HepG2 (cell line): ENCODE data around the gene LDLRAD3. TPM values are rescaled to one million over a fixed set of nuclear protein-coding genes. Genes with fewer than 3 reads are reported as not detected.

Experiments used
- ATAC-seq: fragments of 200-7000 bp; cut with Tn5 transposase; 3 replicates; pipeline ENCODE4 v1.9.1; 2020; ENCODE audit warnings: mild to moderate bottlenecking, moderate library complexity
- BruUV-seq: library from RNA; stranded (reverse); fragments of 400-500 nt; replicated peaks from 2 replicates; lab custom pipeline; 2021; lab: Mats Ljungman, UMichigan
- CTCF ChIA-PET: fragments of 300-600 bp; formaldehyde crosslinking; extraction: SDS; loops from one replicate; lab custom pipeline; 2021; ENCODE audit warnings: low total read pairs, inconsistent platforms, low intra/inter-chr PET ratio; lab: Yijun Ruan, JAX
- POLR2A ChIA-PET: fragments of 350-600 bp; sonication (Branson Sonifier 250); formaldehyde crosslinking; loops from one replicate; lab custom pipeline; 2020; ENCODE audit warnings: antibody characterized with exemption, inconsistent platforms; lab: Yijun Ruan, JAX
- DNase-seq: peaks from one replicate; pipeline ENCODE4 v3.0.0-alpha.2; 2015; ENCODE audit warnings: low spot score
- FAIRE-seq: peaks from 3 replicates; lab custom pipeline; 2011; peaks lifted over from hg19 to GRCh38; lab: Jason Lieb, UNC
- H2AFZ ChIP-seq: one replicate; pipeline ENCODE4 v1.6.1; 2011; ENCODE audit warnings: low read length, inconsistent platforms
- H3K27ac ChIP-seq: fragments of 300-600 bp; 3 replicates; pipeline ENCODE4 v1.8.0; 2011; ENCODE audit warnings: mixed run types, mild to moderate bottlenecking, mixed read lengths, low read length, inconsistent platforms; ENCODE audit not compliant: insufficient read depth; ENCODE audit errors: extremely low read length
- H3K27me3 ChIP-seq, 2 experiments: fragments of 200-600 bp in 1 of 2; 2 replicates in 1 of 2; 3 replicates in 1 of 2; pipeline versions ENCODE4 v1.6.0 to v1.8.0; 2011; ENCODE audit warnings: low read length in 2 of 2, mild to moderate bottlenecking in 2 of 2, moderate library complexity in 2 of 2, inconsistent platforms in 1 of 2; ENCODE audit not compliant: insufficient read depth in 2 of 2, control insufficient read depth in 1 of 2
- H3K36me3 ChIP-seq, 2 experiments: fragments of 200-600 bp in 1 of 2; replicated peaks in 1 of 2; 2 replicates in 1 of 2; 3 replicates in 1 of 2; pipeline versions ENCODE4 v1.5.1 to v1.8.0; 2011; ENCODE audit warnings: low read length in 2 of 2, inconsistent platforms in 1 of 2; ENCODE audit not compliant: insufficient read depth in 2 of 2, control insufficient read depth in 1 of 2
- H3K4me1 ChIP-seq: 2 replicates; pipeline ENCODE4 v1.5.1; 2012; ENCODE audit warnings: low read length, inconsistent platforms; ENCODE audit not compliant: insufficient read depth
- H3K4me2 ChIP-seq: 2 replicates; pipeline ENCODE4 v1.6.0; 2011; ENCODE audit warnings: low read depth, low read length, inconsistent platforms
- H3K4me3 ChIP-seq, 3 experiments: fragments of 200-600 bp in 1 of 3; sonication (generic), shearing (Covaris generic) in 1 of 3; replicated peaks in 1 of 3; 2 replicates each; pipeline ENCODE4 v1.5.1; 2011 to 2016; ENCODE audit warnings: low read length in 3 of 3, inconsistent platforms in 2 of 3, low read depth in 2 of 3, mild to moderate bottlenecking in 2 of 3, control low read depth in 1 of 3, mixed read lengths in 1 of 3; ENCODE audit not compliant: insufficient read depth in 1 of 3
- H3K79me2 ChIP-seq: one replicate; pipeline ENCODE4 v1.6.1; 2011; ENCODE audit warnings: low read length, inconsistent platforms; ENCODE audit not compliant: insufficient read depth
- H3K9ac ChIP-seq: 2 replicates; pipeline ENCODE4 v1.6.0; 2011; ENCODE audit warnings: mild to moderate bottlenecking, low read depth, low read length, inconsistent platforms; ENCODE audit not compliant: insufficient read depth
- H3K9me3 ChIP-seq: 2 replicates; pipeline ENCODE4 v1.5.1; 2012; ENCODE audit warnings: mild to moderate bottlenecking, low read length
- H4K20me1 ChIP-seq: 2 replicates; pipeline ENCODE4 v1.6.0; 2011; ENCODE audit warnings: inconsistent platforms, mild to moderate bottlenecking, low read length, moderate library complexity; ENCODE audit not compliant: insufficient read depth
- CCDC6 ChIP-seq: sonication (generic); formaldehyde crosslinking; IDR thresholded peaks from 2 replicates; pipeline ENCODE4 v1.8.1; 2022; ENCODE audit warnings: mild to moderate bottlenecking, missing genetic modification reagents, moderate library complexity
- CEBPG ChIP-seq: IDR thresholded peaks from 2 replicates; pipeline ENCODE4 v1.6.1; 2016
- THAP11 ChIP-seq: IDR thresholded peaks from 2 replicates; pipeline ENCODE4 v1.6.1; 2016; ENCODE audit warnings: missing biosample characterization, missing genetic modification reagents
- TP53 ChIP-seq: sonication (generic); formaldehyde crosslinking; conservative IDR thresholded peaks from 2 replicates; pipeline ENCODE4 v1.4.0; 2020; ENCODE audit warnings: missing genetic modification reagents
- ZNF547 ChIP-seq: sonication (generic); formaldehyde crosslinking; IDR thresholded peaks from 2 replicates; pipeline ENCODE4 v1.5.1; 2020; ENCODE audit warnings: mild to moderate bottlenecking, missing genetic modification reagents
- ZNF660 ChIP-seq: sonication (generic); formaldehyde crosslinking; IDR thresholded peaks from 2 replicates; pipeline ENCODE4 v1.5.1; 2020; ENCODE audit warnings: mild to moderate bottlenecking, low read depth, missing genetic modification reagents, borderline replicate concordance
- ZNF720 ChIP-seq: sonication (generic); formaldehyde crosslinking; IDR thresholded peaks from 2 replicates; pipeline ENCODE4 v1.4.0; 2020; ENCODE audit warnings: missing genetic modification reagents
- ZNF891 ChIP-seq: sonication (generic); formaldehyde crosslinking; IDR thresholded peaks from 2 replicates; pipeline ENCODE4 v1.5.0; 2020; ENCODE audit warnings: mild to moderate bottlenecking, missing genetic modification reagents
- WGBS: methylation state at CpG from one replicate; pipeline ENCODE4 v1.1.6; 2017; ENCODE audit warnings: low lambda C conversion rate; 5-methylcytosine and 5-hydroxymethylcytosine counted together
- in situ Hi-C: cut with HindIII; loops from 2 replicates; pipeline ENCODE4 v1.10.0; 2017; ENCODE audit warnings: low pct_unique_long_range_greater_than_20kb; ENCODE audit not compliant: extremely low pct_ligation_motif_present
- intact Hi-C: fragments of 100-400 bp; cut with micrococcal nuclease; formaldehyde crosslinking; loops from one replicate; pipeline ENCODE4 v1.10.0; 2022; ENCODE audit not compliant: unreplicated experiment
- polyA plus RNA-seq, 8 experiments: library from polyadenylated mRNA; depleted of rRNA in 3 of 8; stranded (reverse) in 7 of 8; unstranded in 1 of 8; fragments of >200 nt; fragmentation: Illumina TruSeq in 4 of 8; extraction: Trizol in 4 of 8; gene quantifications; 2 replicates each; pipeline versions ENCODE4 v1.2.1 to v1.2.3, GENCODE V29; 2011 to 2016; ENCODE audit warnings: low read depth in 4 of 8, missing spikeins in 1 of 8, mixed read lengths in 1 of 8; ENCODE audit not compliant: insufficient read depth in 1 of 8
- total RNA-seq, 5 experiments: library from RNA; depleted of rRNA; stranded (reverse); fragments of >200 nt; fragmentation: Illumina TruSeq; extraction: Trizol; gene quantifications; 2 replicates each; pipeline ENCODE4 v1.2.3, GENCODE V29; 2016; ENCODE audit warnings: low read depth in 1 of 5
- TF ChIP-seq, protein P1 (sequence below): sonication (generic); formaldehyde crosslinking; IDR thresholded peaks from 2 replicates; pipeline ENCODE4 v1.5.1; 2020; ENCODE audit warnings: mild to moderate bottlenecking, missing genetic modification reagents
- TF ChIP-seq, protein P2 (sequence below): IDR thresholded peaks from 2 replicates; pipeline ENCODE4 v1.6.1; 2016; ENCODE audit warnings: low read depth, borderline replicate concordance
- TF ChIP-seq, protein P3 (sequence below): sonication (generic); formaldehyde crosslinking; IDR thresholded peaks from 2 replicates; pipeline ENCODE4 v1.4.0; 2020; ENCODE audit warnings: mild to moderate bottlenecking, missing genetic modification reagents

LDLRAD3 gene
- total and polyA plus RNA-seq, 2 of the 13 experiments (the other 11 are each of a cell fraction or from before 2014, with no cell fraction given): 0.50 to 0.60 TPM

DNA sequence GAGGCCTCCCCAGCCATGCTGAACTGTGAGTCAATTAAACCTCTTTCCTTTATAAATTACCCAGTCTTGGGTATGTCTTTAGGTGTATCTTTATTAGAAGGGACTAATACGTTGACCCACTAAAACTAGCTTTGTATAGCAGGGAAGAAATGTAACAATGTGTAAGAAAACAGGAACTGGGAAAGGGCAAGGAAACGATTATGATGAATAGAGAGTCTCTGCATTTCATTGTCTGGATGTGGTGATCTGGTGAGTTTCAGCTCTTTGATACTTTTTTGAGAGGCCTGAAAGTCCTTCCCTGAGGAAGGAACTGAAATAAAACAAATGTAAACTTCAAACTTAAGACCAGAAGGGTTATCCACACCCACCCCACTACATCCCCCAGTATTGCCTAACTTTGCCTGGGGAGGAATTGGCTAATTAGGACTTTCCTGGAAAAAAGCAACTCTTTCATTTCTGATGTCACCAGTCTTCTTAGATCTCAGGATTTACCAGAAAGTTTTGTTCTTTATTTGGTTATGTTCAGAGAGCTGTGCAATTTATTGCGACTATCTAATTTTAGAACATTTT, 119.0 kb downstream of the LDLRAD3 start (continued):
- TF ChIP-seq ZNF720 (CRISPR knock-in tag) (no peak), ZNF660 (CRISPR knock-in tag) (no peak), CCDC6 (CRISPR knock-in tag) (no peak), THAP11 (CRISPR knock-in tag) (no peak), CEBPG (CRISPR knock-in tag) (no peak), TP53 (no peak)

DNA sequence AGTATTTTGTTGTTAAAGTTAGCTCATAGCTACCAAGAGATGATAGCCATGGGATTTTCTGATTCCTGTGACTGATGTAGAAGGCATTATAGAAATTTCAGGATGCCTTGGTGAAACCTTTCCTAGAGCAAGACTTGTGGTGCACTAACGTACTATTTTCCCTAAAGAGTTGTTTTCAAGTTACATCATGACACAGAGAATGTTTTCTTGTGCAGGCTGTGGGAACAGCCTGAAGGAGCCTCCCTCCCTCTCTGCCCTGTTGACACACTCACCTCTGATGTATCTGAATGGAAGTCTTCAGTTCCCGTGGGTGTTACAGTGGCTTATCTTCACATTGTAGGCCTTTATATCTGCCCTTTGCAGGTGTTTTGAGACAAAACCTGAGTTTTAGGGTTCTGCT, 121.6 kb downstream of the LDLRAD3 start:
- H3K36me3 ChIP-seq: no peaks in the 10 kb centered on the region
- ATAC-seq (no peak), FAIRE-seq (no peak), DNase-seq (no peak)
- CTCF ChIA-PET: no interaction called here
- 0% methylated on average over 2 of the region's 2 CpGs for WGBS
- H2AFZ ChIP-seq: no peak overlapping the region
- no peak overlapping the region for H3K27ac ChIP-seq
- H3K9ac ChIP-seq: no peak overlapping the region
- no peak overlapping the region for H3K4me2 ChIP-seq
- in situ Hi-C loops (no loop called here), intact Hi-C loops (no loop called here)
- no TSS peak for BruUV-seq
- H3K4me1 ChIP-seq: no peaks in the 10 kb centered on the region
- peaks cover 6% of the 10 kb centered on the region; the same call in 1 of the 2 replicates for H3K9me3 ChIP-seq
- H3K4me3 ChIP-seq: no peak overlapping the region
- POLR2A ChIA-PET: no interaction called here
- H3K27me3 ChIP-seq: peaks cover 1 to 2% of the 10 kb centered on the region in 2 experiments; a peak in 2 of 5 replicates
- no peaks in the 10 kb centered on the region for H3K79me2 ChIP-seq
- H4K20me1 ChIP-seq: no peaks in the 10 kb centered on the region
- TF ChIP-seq, protein P1, sequence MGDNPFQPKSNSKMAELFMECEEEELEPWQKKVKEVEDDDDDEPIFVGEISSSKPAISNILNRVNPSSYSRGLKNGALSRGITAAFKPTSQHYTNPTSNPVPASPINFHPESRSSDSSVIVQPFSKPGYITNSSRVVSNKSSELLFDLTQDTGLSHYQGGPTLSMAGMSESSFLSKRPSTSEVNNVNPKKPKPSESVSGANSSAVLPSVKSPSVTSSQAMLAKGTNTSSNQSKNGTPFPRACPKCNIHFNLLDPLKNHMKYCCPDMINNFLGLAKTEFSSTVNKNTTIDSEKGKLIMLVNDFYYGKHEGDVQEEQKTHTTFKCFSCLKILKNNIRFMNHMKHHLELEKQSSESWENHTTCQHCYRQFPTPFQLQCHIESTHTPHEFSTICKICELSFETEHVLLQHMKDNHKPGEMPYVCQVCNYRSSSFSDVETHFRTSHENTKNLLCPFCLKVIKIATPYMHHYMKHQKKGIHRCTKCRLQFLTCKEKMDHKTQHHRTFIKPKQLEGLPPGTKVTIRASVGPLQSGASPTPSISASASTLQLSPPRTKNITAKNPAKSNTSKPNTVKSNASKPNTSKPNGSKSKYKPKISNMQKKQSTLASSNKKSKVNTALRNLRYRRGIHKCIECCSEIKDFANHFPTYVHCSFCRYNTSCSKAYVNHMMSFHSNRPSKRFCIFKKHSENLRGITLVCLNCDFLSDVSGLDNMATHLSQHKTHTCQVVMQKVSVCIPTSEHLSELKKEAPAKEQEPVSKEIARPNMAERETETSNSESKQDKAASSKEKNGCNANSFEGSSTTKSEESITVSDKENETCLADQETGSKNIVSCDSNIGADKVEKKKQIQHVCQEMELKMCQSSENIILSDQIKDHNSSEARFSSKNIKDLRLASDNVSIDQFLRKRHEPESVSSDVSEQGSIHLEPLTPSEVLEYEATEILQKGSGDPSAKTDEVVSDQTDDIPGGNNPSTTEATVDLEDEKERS (CRISPR knock-in tag): no peak
- TF ChIP-seq, protein P2, sequence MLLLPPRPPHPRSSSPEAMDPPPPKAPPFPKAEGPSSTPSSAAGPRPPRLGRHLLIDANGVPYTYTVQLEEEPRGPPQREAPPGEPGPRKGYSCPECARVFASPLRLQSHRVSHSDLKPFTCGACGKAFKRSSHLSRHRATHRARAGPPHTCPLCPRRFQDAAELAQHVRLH: no peak
- no peak for TF ChIP-seq ZNF891 (CRISPR knock-in tag)
- TF ChIP-seq, protein P3, sequence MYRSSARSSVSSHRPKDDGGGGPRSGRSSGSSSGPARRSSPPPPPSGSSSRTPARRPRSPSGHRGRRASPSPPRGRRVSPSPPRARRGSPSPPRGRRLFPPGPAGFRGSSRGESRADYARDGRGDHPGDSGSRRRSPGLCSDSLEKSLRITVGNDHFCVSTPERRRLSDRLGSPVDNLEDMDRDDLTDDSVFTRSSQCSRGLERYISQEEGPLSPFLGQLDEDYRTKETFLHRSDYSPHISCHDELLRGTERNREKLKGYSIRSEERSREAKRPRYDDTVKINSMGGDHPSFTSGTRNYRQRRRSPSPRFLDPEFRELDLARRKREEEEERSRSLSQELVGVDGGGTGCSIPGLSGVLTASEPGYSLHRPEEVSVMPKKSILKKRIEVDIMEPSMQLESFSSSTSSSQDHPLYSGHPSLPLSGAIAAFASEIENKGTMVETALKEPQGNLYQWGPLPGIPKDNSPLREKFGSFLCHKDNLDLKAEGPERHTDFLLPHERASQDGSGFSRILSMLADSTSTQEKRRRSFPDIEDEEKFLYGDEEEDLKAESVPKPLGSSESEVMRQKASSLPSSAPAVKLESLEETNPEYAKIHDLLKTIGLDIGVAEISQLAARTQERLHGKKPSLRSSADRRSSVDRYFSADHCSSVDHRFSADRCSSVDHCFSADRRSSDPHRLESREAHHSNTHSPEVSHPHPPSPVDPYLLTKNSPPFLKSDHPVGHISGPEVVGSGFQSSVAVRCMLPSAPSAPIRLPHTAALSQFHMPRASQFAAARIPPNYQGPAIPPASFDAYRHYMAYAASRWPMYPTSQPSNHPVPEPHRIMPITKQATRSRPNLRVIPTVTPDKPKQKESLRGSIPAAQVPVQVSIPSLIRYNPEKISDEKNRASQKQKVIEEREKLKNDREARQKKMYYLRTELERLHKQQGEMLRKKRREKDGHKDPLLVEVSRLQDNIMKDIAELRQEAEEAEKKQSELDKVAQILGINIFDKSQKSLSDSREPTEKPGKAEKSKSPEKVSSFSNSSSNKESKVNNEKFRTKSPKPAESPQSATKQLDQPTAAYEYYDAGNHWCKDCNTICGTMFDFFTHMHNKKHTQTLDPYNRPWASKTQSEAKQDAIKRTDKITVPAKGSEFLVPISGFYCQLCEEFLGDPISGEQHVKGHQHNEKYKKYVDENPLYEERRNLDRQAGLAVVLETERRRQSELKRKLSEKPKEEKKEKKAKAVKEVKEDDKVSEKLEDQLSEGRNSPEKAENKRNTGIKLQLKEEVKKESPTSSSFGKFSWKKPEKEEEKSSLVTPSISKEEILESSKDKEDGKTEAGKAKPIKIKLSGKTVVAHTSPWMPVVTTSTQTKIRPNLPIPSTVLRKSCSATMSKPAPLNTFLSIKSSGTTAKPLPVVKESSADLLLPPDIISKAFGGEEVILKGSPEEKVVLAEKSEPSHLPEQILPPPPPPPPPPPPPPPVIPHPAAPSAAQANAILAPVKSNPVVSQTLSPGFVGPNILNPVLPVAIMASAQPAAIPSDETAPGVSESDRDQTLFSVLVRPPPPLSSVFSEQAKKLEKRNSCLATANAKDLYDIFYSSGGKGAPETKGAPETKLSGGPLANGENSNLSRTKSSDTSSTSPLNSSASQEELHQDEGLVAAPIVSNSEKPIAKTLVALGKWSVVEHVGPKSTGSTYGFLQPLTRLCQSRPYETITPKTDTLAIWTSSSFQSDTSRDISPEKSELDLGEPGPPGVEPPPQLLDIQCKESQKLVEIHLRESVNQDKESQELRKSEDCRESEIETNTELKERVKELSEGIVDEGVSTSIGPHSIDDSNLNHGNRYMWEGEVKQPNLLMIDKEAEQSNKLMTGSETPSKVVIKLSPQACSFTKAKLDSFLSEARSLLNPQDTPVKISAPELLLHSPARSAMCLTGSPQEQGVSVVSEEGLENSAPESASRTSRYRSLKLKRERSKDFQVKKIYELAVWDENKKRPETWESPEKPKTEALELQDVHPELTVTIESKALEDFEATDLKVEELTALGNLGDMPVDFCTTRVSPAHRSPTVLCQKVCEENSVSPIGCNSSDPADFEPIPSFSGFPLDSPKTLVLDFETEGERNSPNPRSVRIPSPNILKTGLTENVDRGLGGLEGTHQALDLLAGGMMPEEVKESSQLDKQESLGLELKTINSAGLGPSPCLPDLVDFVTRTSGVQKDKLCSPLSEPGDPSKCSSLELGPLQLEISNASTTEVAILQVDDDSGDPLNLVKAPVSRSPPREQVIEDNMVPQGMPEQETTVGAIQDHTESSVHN (CRISPR knock-in tag): no peak
- no peak for TF ChIP-seq ZNF547 (CRISPR knock-in tag)
